ENCODE measurements around the gene NAGK. TPM values are rescaled to one million over a fixed set of nuclear protein-coding genes. Genes with fewer than 3 reads are reported as not detected.
"Not testable (repeated sequence)": the region's sequence is repeated elsewhere in the genome, so short reads cannot be mapped to it uniquely, and the experiment has no call there.

NAGK gene
- total RNA-seq, 1 donor from 2014 or later = 119 TPM

DNA sequence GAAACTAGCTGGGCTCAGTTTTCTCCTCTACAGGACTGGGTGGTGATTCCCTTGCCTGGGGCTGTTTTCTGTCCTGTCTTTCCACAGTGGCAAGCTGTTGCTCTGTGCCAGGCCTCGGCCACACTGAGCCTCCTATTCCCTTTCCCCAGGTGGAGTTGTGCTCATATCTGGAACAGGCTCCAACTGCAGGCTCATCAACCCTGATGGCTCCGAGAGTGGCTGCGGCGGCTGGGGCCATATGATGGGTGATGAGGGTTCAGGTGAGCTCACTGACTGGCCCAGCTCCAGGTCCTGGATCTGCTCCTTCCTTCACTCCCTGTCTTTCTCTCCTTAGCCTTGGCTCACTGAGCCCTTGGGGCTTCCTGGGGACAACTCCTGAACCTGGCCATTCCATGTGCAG, 4.0 kb downstream of the NAGK start:
- TF ChIP-seq, protein P1, sequence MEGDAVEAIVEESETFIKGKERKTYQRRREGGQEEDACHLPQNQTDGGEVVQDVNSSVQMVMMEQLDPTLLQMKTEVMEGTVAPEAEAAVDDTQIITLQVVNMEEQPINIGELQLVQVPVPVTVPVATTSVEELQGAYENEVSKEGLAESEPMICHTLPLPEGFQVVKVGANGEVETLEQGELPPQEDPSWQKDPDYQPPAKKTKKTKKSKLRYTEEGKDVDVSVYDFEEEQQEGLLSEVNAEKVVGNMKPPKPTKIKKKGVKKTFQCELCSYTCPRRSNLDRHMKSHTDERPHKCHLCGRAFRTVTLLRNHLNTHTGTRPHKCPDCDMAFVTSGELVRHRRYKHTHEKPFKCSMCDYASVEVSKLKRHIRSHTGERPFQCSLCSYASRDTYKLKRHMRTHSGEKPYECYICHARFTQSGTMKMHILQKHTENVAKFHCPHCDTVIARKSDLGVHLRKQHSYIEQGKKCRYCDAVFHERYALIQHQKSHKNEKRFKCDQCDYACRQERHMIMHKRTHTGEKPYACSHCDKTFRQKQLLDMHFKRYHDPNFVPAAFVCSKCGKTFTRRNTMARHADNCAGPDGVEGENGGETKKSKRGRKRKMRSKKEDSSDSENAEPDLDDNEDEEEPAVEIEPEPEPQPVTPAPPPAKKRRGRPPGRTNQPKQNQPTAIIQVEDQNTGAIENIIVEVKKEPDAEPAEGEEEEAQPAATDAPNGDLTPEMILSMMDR (conservative IDR thresholded peaks at IDR 0.05; ENCODE audit: low read depth, low read length) = no peak
- no peak overlapping the region for H3K4me3 ChIP-seq (ENCODE audit: low read depth, low read length)
- DNase-seq (ENCODE audit: low read depth) = no peak

DNA sequence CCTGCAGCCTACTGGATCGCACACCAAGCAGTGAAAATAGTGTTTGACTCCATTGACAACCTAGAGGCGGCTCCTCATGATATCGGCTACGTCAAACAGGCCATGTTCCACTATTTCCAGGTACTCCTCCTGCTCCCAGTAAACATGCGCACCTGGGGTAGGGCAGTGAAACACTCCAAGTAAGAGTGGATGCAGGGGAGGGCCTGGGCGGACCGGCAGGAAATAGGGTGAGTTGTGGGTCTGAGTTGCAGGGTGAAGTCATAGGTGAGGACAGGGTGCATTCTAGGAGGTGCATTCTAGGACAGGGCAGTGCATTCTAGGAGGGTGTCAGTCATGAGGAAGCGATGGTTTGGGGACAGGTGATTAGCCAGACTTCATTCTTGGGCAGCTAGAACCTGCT, 5.0 kb downstream of the NAGK start:
- no peak overlapping the region for H3K4me3 ChIP-seq (ENCODE audit: low read depth, low read length)
- DNase-seq (ENCODE audit: low read depth) = no peak
- TF ChIP-seq, protein P1 (conservative IDR thresholded peaks at IDR 0.05; ENCODE audit: low read depth, low read length) = no peak

DNA sequence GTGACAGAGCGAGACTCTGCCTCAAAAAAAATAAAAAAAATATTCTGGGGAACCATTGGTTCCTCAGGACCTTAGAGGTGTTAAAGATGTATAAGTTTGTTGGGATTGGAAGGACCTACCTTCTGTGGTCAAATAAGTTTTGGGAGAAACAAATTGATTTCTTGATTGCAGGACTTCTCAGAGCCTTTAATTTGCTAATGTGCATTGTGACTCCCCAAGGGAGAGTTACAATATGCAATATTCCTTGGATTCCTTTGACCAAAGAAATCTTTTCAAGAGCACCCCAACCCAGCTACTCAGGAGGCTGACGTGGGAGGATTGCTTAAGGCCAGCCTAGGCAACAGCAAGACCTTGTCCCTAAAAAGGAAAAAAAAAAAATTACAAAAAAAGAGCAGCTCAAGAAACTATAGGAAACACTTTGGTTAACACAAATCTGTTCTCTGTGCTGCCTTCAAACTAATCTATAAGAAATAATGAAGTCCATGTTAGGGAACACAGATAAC, 6.5 kb downstream of the NAGK start:
- H3K4me3 ChIP-seq (ENCODE audit: low read depth, low read length) = no peak overlapping the region
- TF ChIP-seq, protein P1 (conservative IDR thresholded peaks at IDR 0.05; ENCODE audit: low read depth, low read length) = no peak
- no peak for DNase-seq (ENCODE audit: low read depth)

DNA sequence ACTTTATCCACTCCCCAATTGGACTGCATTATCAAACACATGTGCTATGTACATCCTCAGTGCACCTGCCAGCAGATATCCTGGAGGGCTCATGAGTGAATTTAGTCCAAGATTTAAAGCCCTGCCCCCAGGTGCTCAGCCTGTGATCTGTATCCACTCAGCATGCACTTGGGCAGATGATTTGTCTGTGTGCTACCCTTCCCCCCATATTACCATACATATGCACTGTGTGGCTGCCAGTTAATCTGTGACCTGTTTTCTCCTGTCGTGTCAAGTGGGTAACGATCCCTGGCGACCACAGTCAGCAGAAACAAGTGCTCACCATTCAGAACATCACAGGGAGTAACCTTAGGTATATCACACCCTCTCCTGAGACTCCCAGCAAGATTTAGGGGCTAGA, 10.2 kb downstream of the NAGK start:
- DNase-seq (ENCODE audit: low read depth) = no peak
- TF ChIP-seq, protein P1 (conservative IDR thresholded peaks at IDR 0.05; ENCODE audit: low read depth, low read length) = no peak
- H3K4me3 ChIP-seq (ENCODE audit: low read depth, low read length) = no peak overlapping the region

DNA sequence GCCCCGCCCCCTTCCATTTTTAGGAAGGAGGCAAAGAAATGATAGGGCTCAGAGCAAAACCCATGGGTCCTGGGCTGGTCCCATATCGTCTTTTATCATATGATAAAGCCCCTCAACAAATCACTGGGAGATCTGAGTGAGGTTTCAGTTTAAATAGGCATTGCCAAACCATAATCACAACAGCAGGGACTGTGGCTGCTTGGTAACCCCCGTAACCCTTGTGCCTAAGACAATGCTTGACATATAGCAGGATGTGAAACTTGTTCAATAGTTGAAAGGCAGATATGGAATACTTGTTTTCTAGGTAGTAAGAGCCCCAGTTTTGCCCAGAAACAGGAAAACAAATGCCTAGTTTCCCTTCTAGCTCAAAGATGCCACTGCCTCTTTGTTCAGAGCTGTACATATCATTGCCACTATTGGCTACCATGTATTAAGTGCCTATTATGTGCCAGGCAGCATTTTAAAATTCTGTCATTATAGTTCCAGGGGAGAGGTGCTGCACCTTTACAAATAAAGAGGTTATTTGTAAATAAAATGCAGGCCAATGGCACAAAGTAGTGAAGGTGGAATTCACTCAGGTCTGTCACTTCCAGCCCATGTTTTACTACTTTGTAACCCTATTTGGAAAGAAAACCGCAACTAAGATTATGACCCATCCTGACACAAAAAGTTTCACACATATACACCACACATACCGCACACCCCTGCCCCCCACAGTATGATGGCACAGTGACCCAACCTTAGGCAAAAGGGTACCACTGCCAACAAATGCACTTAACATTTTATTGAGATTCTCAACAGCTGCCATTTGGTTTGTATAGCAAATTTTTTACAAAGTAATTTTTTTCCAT, 14.2 kb downstream of the NAGK start:
- TF ChIP-seq, protein P1 (conservative IDR thresholded peaks at IDR 0.05; ENCODE audit: low read depth, low read length) = no peak
- no peak overlapping the region for H3K4me3 ChIP-seq (ENCODE audit: low read depth, low read length)
- no peak for DNase-seq (ENCODE audit: low read depth)

DNA sequence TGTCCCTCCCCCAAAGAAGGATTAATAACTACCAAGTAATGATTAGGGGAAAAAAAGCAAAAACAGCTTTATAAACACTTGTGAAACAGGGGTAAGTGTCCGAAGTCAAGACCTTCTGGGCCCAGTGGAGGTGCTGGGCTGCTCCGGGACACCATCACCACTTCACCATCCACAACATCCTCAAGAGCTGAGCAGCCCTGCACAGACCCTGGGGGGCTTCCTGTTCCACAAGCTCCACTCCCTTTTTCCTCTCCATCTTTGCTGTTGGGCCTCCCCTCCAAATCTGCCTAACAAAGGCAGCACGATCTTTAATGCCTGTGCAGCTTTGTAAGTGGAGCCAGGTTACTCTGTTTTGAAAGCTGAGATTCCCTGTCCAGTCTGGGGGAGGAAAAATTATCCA, 14.8 kb downstream of the NAGK start:
- H3K4me3 ChIP-seq (ENCODE audit: low read depth, low read length); DNase-seq (ENCODE audit: low read depth): not testable (repeated sequence)

DNA sequence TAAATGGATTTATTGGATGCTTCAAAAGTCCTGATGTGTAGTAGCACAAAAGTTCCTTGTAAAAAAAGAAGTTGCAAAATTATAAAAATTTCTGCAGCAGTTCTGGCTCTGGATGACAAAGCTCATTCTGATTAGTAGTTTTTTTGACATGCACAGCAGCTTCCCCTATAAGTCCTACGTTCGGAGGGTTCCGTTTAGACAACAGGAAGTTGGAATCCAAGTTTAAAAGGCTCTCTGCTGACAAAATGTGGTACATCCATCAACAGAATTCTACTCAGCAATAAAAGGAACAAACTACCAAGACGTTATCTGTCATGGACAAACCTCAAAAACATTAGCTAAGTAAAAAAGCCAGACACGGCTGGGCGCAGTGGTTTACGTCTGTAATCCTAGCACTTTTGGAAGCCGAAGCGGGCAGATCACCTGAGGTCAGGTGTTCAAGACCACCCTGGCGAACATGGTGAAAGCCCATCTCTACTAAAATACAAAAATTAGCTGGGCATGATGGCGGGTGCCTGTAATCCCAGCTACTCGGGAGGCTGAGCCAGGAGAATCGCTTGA, 15.4 kb downstream of the NAGK start:
- peak overlapping the region; percentile 10 for H3K4me3 ChIP-seq (ENCODE audit: low read depth, low read length)
- DNase-seq (ENCODE audit: low read depth) = not testable (repeated sequence)

DNA sequence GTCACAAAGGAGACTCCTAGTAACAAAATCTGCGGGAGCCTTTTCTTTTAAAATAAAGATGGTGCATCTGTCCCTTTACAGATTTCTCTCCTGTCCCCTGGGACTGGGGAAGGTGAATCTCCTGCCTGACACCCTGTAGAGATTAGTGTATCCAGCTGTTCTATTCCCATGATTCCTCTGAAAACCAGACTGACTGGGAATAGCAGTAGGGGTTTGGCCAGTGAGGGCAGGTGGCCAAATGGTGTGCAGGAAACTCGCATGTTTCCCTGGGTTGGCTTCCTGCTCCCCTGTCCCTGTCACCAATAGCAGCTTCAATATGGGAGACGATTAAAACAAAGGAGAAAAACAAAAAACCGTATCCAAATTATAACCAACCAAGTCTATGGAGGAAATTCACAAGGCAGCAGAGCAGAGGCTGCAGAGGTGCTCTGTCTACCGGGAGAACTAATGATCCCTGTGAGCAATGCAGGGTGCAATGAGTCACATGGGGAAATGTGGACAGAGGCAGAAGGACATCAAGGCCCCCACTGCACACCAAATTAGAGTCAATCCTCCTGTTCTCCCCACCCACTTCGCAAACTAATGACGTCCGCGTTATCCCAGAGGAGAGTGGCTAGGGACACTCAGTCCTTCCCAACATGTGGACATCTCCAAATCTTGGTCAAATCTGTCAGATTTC, 17.0 kb downstream of the NAGK start:
- not testable (repeated sequence) for H3K4me3 ChIP-seq (ENCODE audit: low read depth, low read length); DNase-seq (ENCODE audit: low read depth)

DNA sequence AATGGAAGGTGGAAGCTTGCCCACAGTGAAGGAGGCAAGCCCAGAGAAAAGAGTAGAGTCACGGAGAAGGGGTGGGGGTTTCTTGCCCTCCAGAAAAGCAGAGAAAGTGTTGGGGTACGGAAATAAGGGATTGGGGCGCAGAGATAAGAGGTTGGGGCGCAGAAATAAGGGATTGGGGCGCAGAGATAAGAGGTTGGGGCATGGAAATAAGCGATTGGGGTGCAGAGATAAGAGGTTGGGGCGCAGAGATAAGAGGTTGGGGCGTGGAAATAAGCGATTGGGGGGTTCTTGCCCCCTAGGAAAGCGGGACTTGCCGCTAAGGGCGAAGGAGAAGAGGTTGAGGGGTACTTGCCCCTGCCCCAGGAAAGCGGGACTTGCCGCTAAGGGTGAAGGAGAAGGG, 21.0 kb downstream of the NAGK start:
- not testable (repeated sequence) for DNase-seq (ENCODE audit: low read depth); H3K4me3 ChIP-seq (ENCODE audit: low read depth, low read length)

DNA sequence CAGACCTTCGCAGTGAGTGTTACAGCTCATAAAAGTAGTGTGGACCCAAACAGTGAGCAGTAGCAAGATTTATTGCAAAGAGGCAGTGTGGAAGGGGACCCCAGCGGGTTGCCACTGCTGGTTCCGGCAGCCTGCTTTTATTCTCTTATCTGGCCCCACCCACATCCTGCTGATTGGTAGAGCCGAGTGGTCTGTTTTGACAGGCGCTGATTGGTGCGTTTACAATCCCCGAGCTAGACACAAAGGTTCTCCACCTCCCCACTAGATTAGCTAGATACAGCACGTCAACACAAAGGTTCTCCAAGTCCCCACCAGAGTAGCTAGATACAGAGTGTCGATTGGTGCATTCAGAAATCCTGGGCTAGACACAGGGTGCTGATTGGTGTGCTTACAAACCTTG, 23.4 kb downstream of the NAGK start:
- not testable (repeated sequence) for DNase-seq (ENCODE audit: low read depth); H3K4me3 ChIP-seq (ENCODE audit: low read depth, low read length)

DNA sequence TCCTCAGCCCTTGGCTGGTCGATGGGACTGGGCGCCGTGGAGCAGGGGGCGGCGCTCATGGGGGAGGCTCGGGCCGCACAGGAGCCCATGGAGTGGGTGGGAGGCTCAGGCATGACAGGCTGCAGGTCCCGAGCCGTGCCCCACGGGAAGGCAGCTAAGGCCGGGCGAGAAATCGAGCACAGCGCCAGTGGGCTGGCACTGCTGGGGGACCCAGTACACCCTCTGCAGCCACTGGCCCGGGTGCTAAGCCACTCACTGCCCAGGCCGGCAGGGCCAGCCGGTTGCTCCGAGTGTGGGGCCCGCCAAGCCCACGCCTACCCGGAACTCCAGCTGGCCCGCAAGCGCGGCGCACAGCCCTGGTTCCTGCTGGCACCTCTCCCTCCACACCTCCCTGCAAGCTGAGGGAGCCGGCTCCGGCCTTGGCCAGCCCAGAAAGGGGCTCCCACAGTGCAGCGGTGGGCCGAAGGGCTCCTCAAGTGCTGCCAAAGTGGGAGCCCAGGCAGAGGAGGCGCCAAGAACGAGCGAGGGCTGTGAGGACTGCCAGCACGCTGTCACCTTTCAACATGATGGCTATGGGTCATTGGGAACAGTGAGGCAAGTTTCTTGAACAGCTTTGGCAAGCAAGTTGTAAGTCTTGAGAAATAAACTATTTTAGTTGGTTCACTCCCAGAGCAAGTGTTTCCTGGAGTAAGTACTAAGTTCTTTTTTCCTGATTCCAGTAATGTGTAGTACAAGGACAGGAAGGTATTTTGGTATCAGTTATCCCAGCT, 24.2 kb downstream of the NAGK start:
- H3K4me3 ChIP-seq (ENCODE audit: low read depth, low read length); DNase-seq (ENCODE audit: low read depth): not testable (repeated sequence)
